HG03439 (cell line): ENCODE data around the gene MARCHF6.
"Not testable (repeated sequence)": the region's sequence is repeated elsewhere in the genome, so short reads cannot be mapped to it uniquely, and the experiment has no call there.

Experiments used
- ATAC-seq: cut with Tn5 transposase; IDR thresholded peaks from one replicate; pipeline ENCODE4 v1.9.1; 2021; ENCODE audit warnings: mild to moderate bottlenecking, moderate library complexity; ENCODE audit not compliant: unreplicated experiment

The MARCHF6 gene

DNA sequence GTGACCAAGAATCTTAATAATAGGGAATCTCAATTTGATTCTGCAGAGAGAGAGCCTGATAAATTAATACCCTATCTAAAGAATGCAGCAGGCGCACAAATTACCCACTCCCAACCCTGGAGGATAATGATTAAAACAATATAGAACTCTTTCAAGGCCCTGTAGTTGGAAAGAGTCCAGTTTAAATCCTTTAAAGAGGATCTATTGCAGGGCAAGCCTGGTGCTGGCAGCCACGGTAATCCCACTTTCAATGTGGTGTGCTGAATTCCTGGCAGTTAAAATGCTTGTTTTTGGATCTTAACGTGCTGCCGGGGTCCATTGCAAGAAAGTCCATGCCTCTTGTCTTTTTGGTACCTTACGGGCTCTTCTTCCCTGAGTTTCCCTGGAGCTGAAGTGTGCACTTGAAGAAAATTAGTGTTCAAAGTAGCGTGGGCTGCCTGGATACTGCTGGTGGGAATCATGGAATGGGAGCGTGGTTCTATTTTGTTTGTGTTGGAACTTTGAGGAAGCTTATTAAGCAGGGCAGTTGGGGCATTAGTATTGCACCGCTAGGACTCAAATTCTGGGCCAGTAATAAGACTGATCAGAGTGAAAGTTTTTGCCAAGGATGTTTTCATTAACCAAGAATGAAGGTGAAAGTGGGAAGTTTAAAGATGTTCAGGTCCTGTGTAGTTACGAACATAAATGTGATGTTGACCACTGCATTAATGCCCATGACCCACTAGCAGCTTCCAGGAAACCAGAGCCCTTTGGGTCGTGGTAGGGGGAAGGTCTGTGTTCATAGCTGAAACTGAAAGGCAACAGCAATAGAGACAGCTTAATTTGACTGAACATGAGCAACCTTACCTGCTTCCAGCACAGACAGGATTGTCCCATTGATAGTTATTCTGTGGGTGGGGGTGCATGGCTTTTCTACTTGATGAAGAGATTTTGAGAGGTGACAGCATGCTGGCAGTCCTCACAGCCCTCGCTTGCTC, 20.8 kb downstream of the MARCHF6 start:
- ATAC-seq = no peak

DNA sequence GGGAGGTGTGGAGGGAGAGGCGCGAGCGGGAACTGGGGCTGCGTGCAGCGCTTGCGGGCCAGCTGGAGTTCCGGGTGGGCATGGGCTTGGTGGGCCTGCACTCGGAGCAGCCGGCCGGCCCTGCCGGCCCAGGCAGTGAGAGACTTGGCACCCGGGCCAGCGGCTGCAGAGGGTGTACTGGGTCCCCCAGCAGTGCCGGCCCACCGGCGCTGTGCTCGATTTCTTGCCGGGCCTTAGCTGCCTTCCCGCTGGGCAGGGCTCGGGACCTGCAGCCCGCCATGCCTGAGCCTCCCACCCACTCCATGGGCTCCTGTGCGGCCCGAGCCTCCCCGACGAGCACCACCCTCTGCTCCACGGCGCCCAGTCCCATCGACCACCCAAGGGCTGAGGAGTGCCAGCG, 21.7 kb downstream of the MARCHF6 start:
- ATAC-seq = not testable (repeated sequence)

GRCh38 chr5:10376544-10376943, 23.0 kb downstream of the MARCHF6 start:
- no peak for ATAC-seq

DNA sequence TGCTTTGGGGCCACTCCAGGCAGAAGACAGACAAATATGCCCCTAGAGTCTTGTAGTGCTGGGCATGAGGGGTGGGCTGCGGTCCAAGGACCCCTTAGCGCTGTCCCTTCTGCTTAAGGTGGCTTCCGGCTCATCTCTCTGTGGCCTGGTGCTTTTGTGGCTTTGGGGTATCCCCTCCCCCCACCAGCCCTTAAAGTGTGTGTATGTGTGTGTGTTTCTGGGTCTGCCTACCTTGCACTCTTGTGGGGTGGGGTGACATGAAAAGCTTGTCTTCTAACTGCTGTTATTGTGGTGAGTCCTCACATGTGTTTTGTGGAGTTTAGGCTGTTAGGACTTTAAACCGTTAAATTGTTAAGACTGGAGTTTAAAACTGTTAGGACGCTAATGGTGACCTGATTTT, 23.6 kb downstream of the MARCHF6 start:
- no peak for ATAC-seq

GRCh38 chr5:10381803-10382202, 28.3 kb downstream of the MARCHF6 start:
- ATAC-seq = no peak

DNA sequence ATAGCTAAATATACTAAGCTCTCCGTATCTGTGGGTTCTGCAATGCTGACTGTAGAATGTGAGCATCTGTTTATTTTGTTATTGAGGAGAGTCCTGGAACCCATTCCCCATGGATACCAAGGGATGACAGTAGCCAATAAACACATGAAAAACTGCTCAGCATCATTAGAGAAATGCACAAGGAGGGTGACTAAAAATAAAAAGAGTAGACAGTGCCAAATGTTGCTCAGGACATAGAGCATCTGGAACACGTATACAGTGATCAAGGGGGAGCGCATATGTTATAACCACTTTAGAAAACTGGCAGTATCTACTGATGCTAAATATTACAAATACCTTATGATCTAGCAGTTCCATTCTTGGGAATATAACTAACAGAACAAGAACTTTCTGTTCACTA, 31.0 kb downstream of the MARCHF6 start:
- no peak for ATAC-seq

GRCh38 chr5:10387690-10388089, 34.2 kb downstream of the MARCHF6 start:
- no peak for ATAC-seq

DNA sequence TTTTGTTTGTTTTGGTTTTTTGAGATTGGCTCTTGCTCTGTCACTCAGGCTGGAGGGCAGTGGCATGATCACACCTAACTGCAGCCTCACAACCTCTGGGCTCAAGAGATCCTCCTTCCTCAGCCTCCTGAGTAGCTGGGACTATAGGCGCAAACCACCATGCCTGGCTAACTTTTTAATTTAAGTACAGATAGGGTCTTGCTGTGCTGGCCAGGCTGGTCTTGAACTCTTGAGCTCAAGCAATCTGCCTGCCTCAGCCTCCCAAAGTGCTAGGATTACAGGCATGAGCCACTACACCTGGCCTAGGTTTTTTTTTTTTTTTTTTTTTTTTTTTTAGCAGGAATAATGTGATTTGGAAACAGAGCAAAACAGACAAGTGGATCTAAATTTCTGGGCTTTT, 37.6 kb downstream of the MARCHF6 start:
- ATAC-seq = no peak

- ATAC-seq = not testable (repeated sequence)
Observed at GRCh38 chr5:10392567-10393328, 39.3 kb downstream of the MARCHF6 start.

GRCh38 chr5:10393491-10393890, 40.0 kb downstream of the MARCHF6 start:
- no peak for ATAC-seq

- ATAC-seq = no peak
Observed at GRCh38 chr5:10396552-10396951, 43.1 kb downstream of the MARCHF6 start.

DNA sequence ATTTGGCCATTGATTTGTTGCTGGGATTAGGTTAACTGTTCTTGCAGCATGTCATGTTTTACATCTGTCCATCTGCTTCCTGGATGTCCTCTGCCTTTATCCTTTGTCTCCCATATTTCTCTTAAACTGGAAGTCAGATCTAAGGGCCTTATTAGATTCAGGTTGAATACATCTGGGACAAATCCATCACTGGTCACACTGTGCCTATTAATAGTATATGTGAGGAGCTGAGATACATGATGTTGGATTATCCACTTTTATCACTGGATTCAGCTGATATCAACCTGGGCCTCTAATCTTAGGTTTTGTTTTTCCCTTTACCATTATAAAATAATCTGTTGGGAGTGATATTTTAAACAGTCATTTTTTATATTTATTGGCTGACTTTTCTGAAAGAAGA, 46.3 kb downstream of the MARCHF6 start:
- ATAC-seq = no peak

GRCh38 chr5:10400411-10400810, 46.9 kb downstream of the MARCHF6 start:
- no peak for ATAC-seq

DNA sequence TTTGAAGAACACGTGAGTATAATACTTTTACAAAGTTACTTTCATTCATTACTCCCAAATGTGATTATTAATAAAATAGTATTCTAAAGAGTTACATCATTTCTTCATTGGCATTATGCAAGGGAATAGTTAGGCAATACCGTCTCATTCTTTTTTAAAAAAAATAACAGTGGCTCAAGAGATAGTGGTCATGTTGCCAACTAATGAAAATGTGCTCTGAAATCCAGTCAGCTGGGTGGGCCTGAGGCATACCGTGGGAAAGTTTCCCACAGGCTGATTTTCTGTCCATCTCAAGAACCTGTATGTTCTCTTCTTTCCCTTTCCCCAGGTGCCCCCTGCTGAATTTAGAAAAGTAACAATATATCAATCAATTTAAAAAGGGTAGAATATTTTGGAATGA, 47.3 kb downstream of the MARCHF6 start:
- no peak for ATAC-seq

- ATAC-seq = no peak
Observed at GRCh38 chr5:10401498-10401897, 48.0 kb downstream of the MARCHF6 start.
